Endothelial cell of umbilical vein (primary cell): ENCODE results near the gene FOXD2. TPM values are rescaled to one million over a fixed set of nuclear protein-coding genes. Genes with fewer than 3 reads are reported as not detected.

Source experiments
- BruUV-seq: library from RNA; stranded (reverse); fragments of 400-500 nt; replicated peaks from 2 replicates; lab custom pipeline; 2021; lab: Mats Ljungman, UMichigan
- CTCF ChIA-PET: fragments of 300-600, 350-600 bp; sonication (Branson Sonifier 250); formaldehyde crosslinking; loops from one replicate; lab custom pipeline; 2021; ENCODE audit warnings: antibody characterized with exemption, inconsistent platforms; lab: Charles Lee
- POLR2A ChIA-PET: fragments of 300-600, 350-600 bp; sonication (Branson Sonifier 250); formaldehyde crosslinking; loops from one replicate; lab custom pipeline; 2021; ENCODE audit warnings: antibody characterized with exemption, inconsistent platforms; lab: Charles Lee
- DNase-seq: peaks from one replicate; pipeline ENCODE4 v3.0.0-alpha.2; 2011; ENCODE audit warnings: low read depth, low spot score
- FAIRE-seq: peaks from 2 replicates; lab custom pipeline; 2011; peaks lifted over from hg19 to GRCh38; lab: Jason Lieb, UNC
- H2AFZ ChIP-seq: 2 replicates; pipeline ENCODE4 v1.6.0; 2012; ENCODE audit warnings: low read depth, low read length, control low read depth, inconsistent platforms
- H3K27ac ChIP-seq: 2 replicates; pipeline ENCODE4 v1.5.1; 2011; ENCODE audit warnings: low read depth, mild to moderate bottlenecking, control low read depth, low read length, moderate library complexity; ENCODE audit not compliant: insufficient read depth
- H3K27me3 ChIP-seq, 2 experiments: 2 replicates each; pipeline versions ENCODE4 v1.6.0 to v1.6.1; 2011; ENCODE audit warnings: low read length in 2 of 2, mixed read lengths in 1 of 2; ENCODE audit not compliant: control insufficient read depth in 2 of 2, insufficient read depth in 2 of 2
- H3K36me3 ChIP-seq, 2 experiments: 2 replicates in 1 of 2; 3 replicates in 1 of 2; pipeline ENCODE4 v1.5.1; 2011; ENCODE audit warnings: low read length in 2 of 2, mild to moderate bottlenecking in 1 of 2, moderate library complexity in 1 of 2; ENCODE audit not compliant: control insufficient read depth in 2 of 2, insufficient read depth in 2 of 2; ENCODE audit errors: extremely low read depth in 1 of 2
- H3K4me1 ChIP-seq: 3 replicates; pipeline ENCODE4 v1.5.1; 2011; ENCODE audit warnings: mild to moderate bottlenecking, low read length; ENCODE audit not compliant: control insufficient read depth, insufficient read depth; ENCODE audit errors: extremely low read depth
- H3K4me2 ChIP-seq: 2 replicates; pipeline ENCODE4 v1.6.1; 2011; ENCODE audit warnings: low read length, control low read depth, mixed read lengths; ENCODE audit not compliant: insufficient read depth
- H3K4me3 ChIP-seq, 3 experiments: fragments of 200-600 bp in 1 of 3; sonication (generic), shearing (Covaris generic) in 1 of 3; replicated peaks in 1 of 3; 2 replicates each; pipeline ENCODE4 v1.5.1; 2011 to 2016; ENCODE audit warnings: control low read depth in 3 of 3, low read length in 3 of 3, mild to moderate bottlenecking in 2 of 3, inconsistent platforms in 1 of 3, low read depth in 1 of 3, moderate library complexity in 1 of 3; ENCODE audit not compliant: insufficient read depth in 1 of 3
- H3K79me2 ChIP-seq: 2 replicates; pipeline ENCODE4 v1.6.0; 2012; ENCODE audit warnings: low read length, inconsistent platforms; ENCODE audit not compliant: control insufficient read depth, insufficient read depth
- H3K9ac ChIP-seq: replicated peaks from 2 replicates; pipeline ENCODE3; 2011; ENCODE audit warnings: low read length, control low read depth; ENCODE audit not compliant: insufficient read depth; ENCODE audit errors: extremely low read depth
- H3K9me1 ChIP-seq: replicated peaks from 3 replicates; pipeline ENCODE4 v1.6.0; 2011; ENCODE audit warnings: mild to moderate bottlenecking, low read length; ENCODE audit not compliant: control insufficient read depth, insufficient read depth; ENCODE audit errors: extremely low read depth
- H3K9me3 ChIP-seq: replicated peaks from 2 replicates; pipeline ENCODE4 v1.5.1; 2012; ENCODE audit warnings: low read length, inconsistent platforms; ENCODE audit not compliant: control insufficient read depth, insufficient read depth
- H4K20me1 ChIP-seq: replicated peaks from 2 replicates; pipeline ENCODE3; 2011; ENCODE audit warnings: mild to moderate bottlenecking, low read length; ENCODE audit not compliant: control insufficient read depth, insufficient read depth; ENCODE audit errors: extremely low read depth
- CTCF ChIP-seq, 2 donors: IDR thresholded peaks; 1 replicate in 1 of 2; 2 replicates in 1 of 2; pipeline ENCODE4 v1.5.1; 2011; ENCODE audit warnings: low read length in 2 of 2, mild to moderate bottlenecking in 2 of 2, moderate library complexity in 2 of 2, control low read depth in 1 of 2, inconsistent platforms in 1 of 2, low read depth in 1 of 2; ENCODE audit not compliant: insufficient read depth in 1 of 2; ENCODE audit errors: extremely low read depth in 1 of 2
- EZH2 ChIP-seq: IDR thresholded peaks from 2 replicates; pipeline ENCODE4 v1.6.1; 2012; ENCODE audit warnings: borderline replicate concordance, low read depth, mild to moderate bottlenecking, moderate library complexity, low read length, inconsistent platforms; ENCODE audit not compliant: severe bottlenecking
- FOS ChIP-seq: IDR thresholded peaks from 2 replicates; pipeline ENCODE4 v1.6.1; 2011; ENCODE audit warnings: mild to moderate bottlenecking, low read length, moderate library complexity, borderline replicate concordance; ENCODE audit not compliant: insufficient read depth
- GATA2 ChIP-seq: IDR thresholded peaks from 2 replicates; pipeline ENCODE4 v1.7.0; 2011; ENCODE audit warnings: low read depth, mild to moderate bottlenecking, moderate library complexity, mixed read lengths, low read length; ENCODE audit not compliant: insufficient read length, insufficient read depth
- JUN ChIP-seq: IDR thresholded peaks from 2 replicates; pipeline ENCODE4 v1.6.1; 2011; ENCODE audit warnings: borderline replicate concordance, low read depth; ENCODE audit not compliant: insufficient read length, insufficient read depth
- MAX ChIP-seq: IDR thresholded peaks from 2 replicates; pipeline ENCODE4 v1.6.1; 2011; ENCODE audit not compliant: insufficient read depth, insufficient read length
- MYC ChIP-seq: IDR thresholded peaks from one replicate; pipeline ENCODE4 v1.6.1; 2011; ENCODE audit warnings: mild to moderate bottlenecking, low read depth, low read length
- POLR2A ChIP-seq: IDR thresholded peaks from 2 replicates; pipeline ENCODE4 v1.6.1; 2012; ENCODE audit warnings: low read depth, mild to moderate bottlenecking, control low read depth, low read length
- POLR2AphosphoS5 ChIP-seq: IDR thresholded peaks from 2 replicates; pipeline ENCODE4 v1.6.1; 2012; ENCODE audit warnings: low read depth, mild to moderate bottlenecking, control low read depth, low read length, moderate library complexity; ENCODE audit not compliant: insufficient read depth
- dilution Hi-C: fragments of 300-500 bp; cut with MboI; formaldehyde crosslinking; loops from one replicate; pipeline ENCODE4 v1.15.0; 2019; ENCODE audit warnings: low sequenced_read_pairs; ENCODE audit not compliant: extremely low pct_ligation_motif_present
- intact Hi-C: fragments of 100-400 bp; cut with micrococcal nuclease; formaldehyde crosslinking; loops from one replicate; pipeline ENCODE4 v1.10.0; 2022
- polyA plus RNA-seq, 4 experiments: library from polyadenylated mRNA; depleted of rRNA in 3 of 4; stranded (reverse) in 3 of 4; unstranded in 1 of 4; fragments of >200 nt; gene quantifications; 2 replicates each; pipeline versions ENCODE4 v1.2.1 to v1.2.3, GENCODE V29; 2011 to 2012; ENCODE audit warnings: missing spikeins in 1 of 4
- total RNA-seq: library from RNA; stranded (reverse); gene quantifications from 2 replicates; pipeline ENCODE4 v1.2.3, GENCODE V29; 2021

The FOXD2 gene
- total and polyA plus RNA-seq, 2 donors (not counting 3 experiments of a cell fraction or from before 2014, with no cell fraction given), result 0.01 to 0.09 TPM

GRCh38 chr1:47442202-47442601 lies 4.4 kb downstream of the FOXD2 start:
- no peak for TF ChIP-seq MAX
- no peak for TF ChIP-seq EZH2
- no peak for TF ChIP-seq GATA2
- TF ChIP-seq CTCF (IDR thresholded peaks at IDR 0.05; ENCODE audit: extremely low read depth in 1 of 2, insufficient read depth in 1 of 2, low read depth in 1 of 2, low read length in 2 of 2), result no peak
- TF ChIP-seq MYC, result no peak
- TF ChIP-seq POLR2AphosphoS5, result no peak
- no peak for TF ChIP-seq POLR2A
- no peak for TF ChIP-seq FOS
- TF ChIP-seq JUN, result no peak
- no peak overlapping the region for H3K27ac ChIP-seq
- H3K27me3 ChIP-seq, result peaks cover 77 to 89% of the 10 kb centered on the region in 2 experiments
- no peak overlapping the region for H3K4me2 ChIP-seq
- peaks cover 2% of the 10 kb centered on the region for H4K20me1 ChIP-seq
- peaks cover 4% of the 10 kb centered on the region for H3K4me1 ChIP-seq
- H3K9me1 ChIP-seq, result no peaks in the 10 kb centered on the region
- no peak overlapping the region for H3K4me3 ChIP-seq
- ChIA-PET POLR2A (no interaction called here), CTCF (interaction anchor here (1.0 to 3.4 kb wide), 5 partner anchors 10 to 284 kb away, joined by 3 to 27 read pairs (median 14); no protein-coding TSS in a partner anchor)
- BruUV-seq, result no TSS peak
- H2AFZ ChIP-seq, result no peak overlapping the region
- no peaks in the 10 kb centered on the region for H3K79me2 ChIP-seq
- no peaks in the 10 kb centered on the region for H3K36me3 ChIP-seq
- no peak for DNase-seq
- FAIRE-seq, result no peak
- intact Hi-C loops (no loop called here), dilution Hi-C loops (no loop called here)
- H3K9ac ChIP-seq, result no peak overlapping the region
- H3K9me3 ChIP-seq, result no peaks in the 10 kb centered on the region
